ENCODE measurements around the gene CDK14.

The CDK14 gene

DNA sequence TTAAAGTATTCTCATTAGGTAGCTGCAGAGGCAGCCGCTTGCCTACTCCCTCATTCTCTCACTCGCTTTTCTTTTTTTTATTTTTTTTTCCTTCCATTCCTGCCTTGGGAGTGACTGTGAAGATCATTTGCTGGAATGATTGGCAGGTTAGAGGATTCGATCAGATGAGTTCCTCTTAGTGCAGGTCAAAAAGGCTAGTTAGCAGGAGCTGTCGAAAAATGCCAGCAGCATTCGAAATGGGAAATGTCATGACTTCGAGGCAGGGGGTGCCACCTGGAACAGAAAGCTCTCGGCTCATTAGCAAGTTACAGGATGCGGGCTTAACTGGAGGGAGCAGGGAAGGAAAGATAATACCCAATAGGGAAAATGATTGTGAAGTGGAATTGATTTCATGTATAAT is 530.6 kb downstream of the CDK14 start:
- FAIRE-seq (no peak), DNase-seq (ENCODE audit: insufficient read length) (no peak)
- TF ChIP-seq POLR2A (IDR thresholded peaks at IDR 0.05; ENCODE audit: low read depth, low read length) (no peak), POLR2AphosphoS5 (IDR thresholded peaks at IDR 0.05; ENCODE audit: low read depth, low read length) (no peak), TAF1 (IDR thresholded peaks at IDR 0.05; ENCODE audit: borderline replicate concordance, low read depth, low read length) (no peak)

- FAIRE-seq = no peak
- TF ChIP-seq TAF1 (IDR thresholded peaks at IDR 0.05; ENCODE audit: borderline replicate concordance, low read depth, low read length) (no peak), POLR2AphosphoS5 (IDR thresholded peaks at IDR 0.05; ENCODE audit: low read depth, low read length) (no peak), POLR2A (IDR thresholded peaks at IDR 0.05; ENCODE audit: low read depth, low read length) (no peak)
- no peak for DNase-seq (ENCODE audit: insufficient read length)
Observed at GRCh38 chr7:91127325-91127724, 531.2 kb downstream of the CDK14 start.

DNA sequence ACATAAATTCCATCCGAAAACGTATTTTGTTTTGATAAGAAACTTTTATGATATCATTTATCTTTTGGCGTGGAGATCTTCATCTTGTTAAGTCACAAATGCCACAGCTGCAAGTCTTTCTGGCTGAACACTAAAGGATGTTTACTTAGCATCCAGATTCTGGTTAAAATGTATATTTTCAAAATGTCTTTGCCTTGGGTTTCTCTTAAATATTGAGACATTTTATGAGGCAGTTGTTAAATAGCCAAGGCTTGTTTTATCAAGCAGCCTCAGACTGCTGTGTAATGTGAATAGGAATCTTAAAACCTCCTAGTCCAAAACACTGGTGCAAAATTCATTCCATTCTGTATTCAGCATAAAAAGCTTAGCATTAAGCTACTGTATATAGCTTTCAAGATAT is 531.8 kb downstream of the CDK14 start:
- TF ChIP-seq TAF1 (IDR thresholded peaks at IDR 0.05; ENCODE audit: borderline replicate concordance, low read depth, low read length) (no peak), POLR2AphosphoS5 (IDR thresholded peaks at IDR 0.05; ENCODE audit: low read depth, low read length) (no peak), POLR2A (IDR thresholded peaks at IDR 0.05; ENCODE audit: low read depth, low read length) (no peak)
- no peak for FAIRE-seq
- no peak for DNase-seq (ENCODE audit: insufficient read length)

DNA sequence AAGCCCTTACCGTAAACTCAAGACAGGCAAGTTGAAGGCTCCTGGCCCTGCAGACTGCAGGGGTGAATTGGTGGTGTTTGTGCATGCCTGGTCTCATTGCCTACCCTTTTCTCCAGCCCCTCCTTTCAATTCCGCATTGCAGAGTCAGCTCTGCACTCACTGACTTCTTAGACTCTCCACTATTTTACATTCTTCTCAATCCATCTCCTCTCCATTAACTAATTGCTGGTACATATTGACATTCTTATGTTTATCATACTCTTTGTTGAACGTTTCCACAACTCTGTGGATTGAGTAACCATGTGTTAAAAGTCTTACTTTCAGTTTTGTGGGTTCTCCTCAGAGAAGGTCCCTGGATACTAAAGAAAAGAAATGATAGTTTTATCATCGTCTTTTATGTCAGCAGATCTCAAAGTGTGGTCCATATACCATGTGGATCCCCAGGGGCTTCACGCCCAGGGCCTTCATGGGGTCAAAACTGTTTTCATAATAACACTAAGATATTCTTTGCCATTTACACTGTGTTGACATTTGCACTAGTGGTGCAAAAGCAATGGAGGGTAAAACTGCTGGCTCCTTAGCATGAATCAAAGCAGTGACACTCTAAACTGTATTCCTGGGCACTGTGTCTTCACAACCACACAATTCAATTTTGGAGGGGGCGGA is 532.7 kb downstream of the CDK14 start:
- DNase-seq (ENCODE audit: insufficient read length) = no peak
- no peak for TF ChIP-seq POLR2AphosphoS5 (IDR thresholded peaks at IDR 0.05; ENCODE audit: low read depth, low read length)
- TF ChIP-seq POLR2A (IDR thresholded peaks at IDR 0.05; ENCODE audit: low read depth, low read length) = no peak
- no peak for TF ChIP-seq TAF1 (IDR thresholded peaks at IDR 0.05; ENCODE audit: borderline replicate concordance, low read depth, low read length)
- FAIRE-seq = no peak

- TF ChIP-seq POLR2AphosphoS5 (IDR thresholded peaks at IDR 0.05; ENCODE audit: low read depth, low read length) = no peak
- no peak for TF ChIP-seq POLR2A (IDR thresholded peaks at IDR 0.05; ENCODE audit: low read depth, low read length)
- TF ChIP-seq TAF1 (IDR thresholded peaks at IDR 0.05; ENCODE audit: borderline replicate concordance, low read depth, low read length) = no peak
- no peak for DNase-seq (ENCODE audit: insufficient read length)
- FAIRE-seq = no peak
Observed at GRCh38 chr7:91135300-91135699, 539.2 kb downstream of the CDK14 start.

DNA sequence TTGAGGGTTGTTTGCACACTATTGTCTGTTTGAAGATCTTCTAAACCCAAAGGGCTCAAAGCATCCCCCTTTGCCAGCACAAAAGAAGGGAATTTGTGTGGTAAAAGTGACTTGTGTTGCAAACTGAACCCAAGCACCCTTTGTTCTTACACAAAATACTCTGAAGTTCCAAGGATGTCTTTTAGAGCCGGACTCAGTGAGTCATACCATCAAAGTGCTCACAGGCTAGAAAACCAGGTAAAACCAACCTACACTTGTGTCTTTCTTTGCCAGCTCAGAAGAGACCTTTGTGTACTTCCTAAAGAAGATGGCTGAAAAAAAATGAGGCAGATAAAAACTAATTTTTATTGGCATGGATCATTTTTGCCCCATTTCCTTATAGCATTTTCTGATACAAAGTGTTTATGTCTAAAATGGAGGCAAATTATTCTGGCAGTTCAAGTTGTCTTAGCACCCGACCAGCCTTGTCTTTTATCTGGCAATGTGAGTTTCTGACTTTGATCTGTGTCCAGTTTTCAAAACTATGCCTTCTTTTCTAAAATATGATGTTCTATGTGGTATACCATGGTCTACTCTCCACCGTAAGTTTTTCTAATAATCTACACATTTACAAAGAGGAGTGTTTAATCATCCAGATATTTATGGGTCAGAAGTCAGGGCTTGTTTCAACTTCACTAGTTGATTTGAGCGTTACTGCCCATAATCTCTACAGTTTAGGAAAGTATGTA is 539.7 kb downstream of the CDK14 start:
- FAIRE-seq = no peak
- TF ChIP-seq TAF1 (IDR thresholded peaks at IDR 0.05; ENCODE audit: borderline replicate concordance, low read depth, low read length) = no peak
- TF ChIP-seq POLR2A (IDR thresholded peaks at IDR 0.05; ENCODE audit: low read depth, low read length) = no peak
- TF ChIP-seq POLR2AphosphoS5 (IDR thresholded peaks at IDR 0.05; ENCODE audit: low read depth, low read length) = no peak
- no peak for DNase-seq (ENCODE audit: insufficient read length)

GRCh38 chr7:91137153-91137787 is 541.1 kb downstream of the CDK14 start:
- FAIRE-seq (no peak), DNase-seq (ENCODE audit: insufficient read length) (no peak)
- TF ChIP-seq POLR2A (IDR thresholded peaks at IDR 0.05; ENCODE audit: low read depth, low read length) = no peak
- TF ChIP-seq POLR2AphosphoS5 (IDR thresholded peaks at IDR 0.05; ENCODE audit: low read depth, low read length) = no peak
- TF ChIP-seq TAF1 (IDR thresholded peaks at IDR 0.05; ENCODE audit: borderline replicate concordance, low read depth, low read length) = no peak

DNA sequence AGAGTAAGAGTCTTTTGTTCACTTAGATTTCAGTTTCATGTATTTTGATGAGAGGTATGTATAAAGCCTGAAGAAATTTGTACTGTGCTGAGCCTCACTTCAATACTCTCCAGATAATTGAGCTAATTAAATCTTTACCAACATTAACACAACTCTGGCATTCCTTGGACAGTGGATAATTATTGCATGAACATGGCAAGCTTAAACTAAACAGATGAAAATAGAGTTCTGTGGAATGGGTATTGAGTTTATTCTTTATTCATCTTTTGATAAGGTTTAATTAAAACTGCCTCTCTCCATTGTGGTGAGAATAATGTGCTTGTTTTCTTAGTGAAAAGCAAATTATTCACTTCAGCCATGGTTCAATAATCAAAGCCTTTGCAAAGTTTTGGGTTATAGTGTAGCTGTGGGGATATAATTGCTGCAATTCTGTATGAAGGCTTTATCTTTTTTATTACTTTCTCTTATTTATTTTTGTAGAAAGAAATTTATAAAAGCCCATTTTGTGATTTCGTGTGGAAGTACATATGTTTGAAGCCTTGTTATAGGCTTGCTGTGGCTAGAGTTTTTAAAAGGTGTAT is 541.8 kb downstream of the CDK14 start:
- TF ChIP-seq POLR2A (IDR thresholded peaks at IDR 0.05; ENCODE audit: low read depth, low read length) (no peak), TAF1 (IDR thresholded peaks at IDR 0.05; ENCODE audit: borderline replicate concordance, low read depth, low read length) (no peak), POLR2AphosphoS5 (IDR thresholded peaks at IDR 0.05; ENCODE audit: low read depth, low read length) (no peak)
- FAIRE-seq = no peak
- DNase-seq (ENCODE audit: insufficient read length) = no peak

DNA sequence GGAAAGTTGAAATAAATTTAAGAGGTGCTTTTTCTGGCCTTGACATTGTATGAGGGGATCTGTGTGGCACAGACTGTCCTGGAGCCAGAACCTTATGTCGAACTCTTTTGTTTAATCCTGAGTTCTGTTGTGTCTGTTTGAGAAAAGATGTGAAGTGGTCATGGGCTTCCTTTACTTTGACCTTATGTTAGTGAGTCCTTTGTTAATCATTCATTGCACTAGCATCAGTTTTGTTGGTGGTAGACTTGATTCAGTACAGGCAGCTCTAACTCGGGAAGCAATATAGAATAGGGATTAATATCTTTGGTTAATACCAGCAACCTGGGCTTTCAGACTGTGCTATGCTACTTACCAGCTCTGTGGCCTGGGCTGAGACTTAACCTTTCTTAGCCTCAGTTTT is 544.2 kb downstream of the CDK14 start:
- TF ChIP-seq POLR2A (IDR thresholded peaks at IDR 0.05; ENCODE audit: low read depth, low read length) (no peak), POLR2AphosphoS5 (IDR thresholded peaks at IDR 0.05; ENCODE audit: low read depth, low read length) (no peak), TAF1 (IDR thresholded peaks at IDR 0.05; ENCODE audit: borderline replicate concordance, low read depth, low read length) (no peak)

GRCh38 chr7:91140982-91141381 is 544.9 kb downstream of the CDK14 start:
- TF ChIP-seq POLR2AphosphoS5 (IDR thresholded peaks at IDR 0.05; ENCODE audit: low read depth, low read length) (no peak), TAF1 (IDR thresholded peaks at IDR 0.05; ENCODE audit: borderline replicate concordance, low read depth, low read length) (no peak), POLR2A (IDR thresholded peaks at IDR 0.05; ENCODE audit: low read depth, low read length) (no peak)
- no peak for FAIRE-seq
- DNase-seq (ENCODE audit: insufficient read length) = no peak

More for the DNA sequence above, 544.2 kb downstream of the CDK14 start:
- DNase-seq (ENCODE audit: insufficient read length) (no peak), FAIRE-seq (no peak)

GRCh38 chr7:91142743-91143142 is 546.6 kb downstream of the CDK14 start:
- DNase-seq (ENCODE audit: insufficient read length) (no peak), FAIRE-seq (no peak)

More at GRCh38 chr7:91142743-91143142, 546.6 kb downstream of the CDK14 start:
- TF ChIP-seq TAF1 (IDR thresholded peaks at IDR 0.05; ENCODE audit: borderline replicate concordance, low read depth, low read length) = no peak
- no peak for TF ChIP-seq POLR2A (IDR thresholded peaks at IDR 0.05; ENCODE audit: low read depth, low read length)
- no peak for TF ChIP-seq POLR2AphosphoS5 (IDR thresholded peaks at IDR 0.05; ENCODE audit: low read depth, low read length)
